H1 (cell line): ENCODE results near the gene FLT1. TPM values are rescaled to one million over a fixed set of nuclear protein-coding genes. Genes with fewer than 3 reads are reported as not detected.

Experiments
- CTCF ChIA-PET: fragments of 300-600 bp; sonication (Branson Sonifier 250); formaldehyde crosslinking; loops from one replicate; lab custom pipeline; 2021; ENCODE audit not compliant: partially characterized antibody; lab: Charles Lee
- POLR2A ChIA-PET: fragments of 300-600 bp; sonication (Branson Sonifier 250); formaldehyde crosslinking; loops from one replicate; lab custom pipeline; 2021; ENCODE audit warnings: inconsistent platforms; ENCODE audit not compliant: partially characterized antibody; lab: Charles Lee
- DNase-seq, 2 experiments: peaks; one replicate each; pipeline versions ENCODE4 v3.0.0 to v3.0.0-alpha.2; 2010 to 2022; ENCODE audit warnings: low spot score in 2 of 2, low read depth in 1 of 2, mixed read lengths in 1 of 2
- FAIRE-seq: peaks from 2 replicates; lab custom pipeline; 2011; peaks lifted over from hg19 to GRCh38; lab: Jason Lieb, UNC
- H2AFZ ChIP-seq: 2 replicates; pipeline ENCODE4 v1.8.1; 2012; ENCODE audit warnings: low read length, inconsistent platforms
- H2AK5ac ChIP-seq: 2 replicates; pipeline ENCODE4 v1.6.1; 2013; ENCODE audit warnings: low read depth, low read length
- H2BK120ac ChIP-seq: replicated peaks from 2 replicates; pipeline ENCODE3; 2013; ENCODE audit warnings: low read depth, low read length, inconsistent platforms
- H2BK12ac ChIP-seq: 2 replicates; pipeline ENCODE4 v1.6.1; 2013; ENCODE audit warnings: low read depth, low read length
- H2BK15ac ChIP-seq: 2 replicates; pipeline ENCODE4 v1.6.1; 2013; ENCODE audit warnings: low read length
- H2BK20ac ChIP-seq: 2 replicates; pipeline ENCODE4 v1.6.1; 2013; ENCODE audit warnings: low read length
- H2BK5ac ChIP-seq: 2 replicates; pipeline ENCODE4 v1.6.1; 2013; ENCODE audit warnings: low read depth, low read length
- H3K14ac ChIP-seq: 2 replicates; pipeline ENCODE4 v1.6.1; 2013; ENCODE audit warnings: inconsistent platforms; ENCODE audit not compliant: insufficient read length
- H3K18ac ChIP-seq: 2 replicates; pipeline ENCODE4 v1.6.1; 2013; ENCODE audit warnings: low read length; ENCODE audit errors: extremely low read depth
- H3K23ac ChIP-seq: 2 replicates; pipeline ENCODE4 v1.6.1; 2013; ENCODE audit warnings: inconsistent platforms; ENCODE audit not compliant: insufficient read length
- H3K23me2 ChIP-seq: 2 replicates; pipeline ENCODE4 v1.6.1; 2013; ENCODE audit warnings: low read depth, low read length
- H3K27ac ChIP-seq: 2 replicates; pipeline ENCODE4 v1.6.1; 2011; ENCODE audit warnings: low read depth, low read length, inconsistent platforms
- H3K27me3 ChIP-seq, 4 experiments: replicated peaks in 1 of 4; 1 replicate in 1 of 4; 2 replicates in 3 of 4; pipeline versions ENCODE4 v1.6.1 to v1.8.1; 2011 to 2013; ENCODE audit warnings: low read length in 3 of 4, mild to moderate bottlenecking in 3 of 4, inconsistent platforms in 2 of 4, mixed read lengths in 2 of 4, moderate library complexity in 1 of 4; ENCODE audit not compliant: control insufficient read depth in 3 of 4, insufficient read depth in 3 of 4; ENCODE audit errors: extremely low read depth in 1 of 4
- H3K36me3 ChIP-seq, 4 experiments: 2 replicates each; pipeline versions ENCODE4 v1.6.1 to v1.8.1; 2011 to 2013; ENCODE audit warnings: mild to moderate bottlenecking in 4 of 4, low read length in 3 of 4, moderate library complexity in 2 of 4, control low read depth in 1 of 4, inconsistent platforms in 1 of 4; ENCODE audit not compliant: insufficient read depth in 4 of 4, control insufficient read depth in 2 of 4
- H3K4ac ChIP-seq: replicated peaks from 2 replicates; pipeline ENCODE3; 2013; ENCODE audit warnings: low read length, low read depth, mixed read lengths, inconsistent platforms; ENCODE audit not compliant: insufficient read length
- H3K4me1 ChIP-seq, 4 experiments: replicated peaks in 1 of 4; 1 replicate in 1 of 4; 2 replicates in 3 of 4; pipeline versions ENCODE4 v1.6.1 to v1.8.1; 2011 to 2013; ENCODE audit warnings: low read length in 3 of 4, inconsistent platforms in 2 of 4, mixed read lengths in 1 of 4; ENCODE audit not compliant: insufficient read depth in 4 of 4, control insufficient read depth in 3 of 4
- H3K4me2 ChIP-seq, 2 experiments: 2 replicates each; pipeline versions ENCODE4 v1.6.1 to v1.8.1; 2011 to 2013; ENCODE audit warnings: low read depth in 2 of 2, low read length in 2 of 2, control low read depth in 1 of 2, inconsistent platforms in 1 of 2, mild to moderate bottlenecking in 1 of 2; ENCODE audit not compliant: insufficient read depth in 1 of 2
- H3K4me3 ChIP-seq, 4 experiments: fragments of 200-600, 300-600 bp in 1 of 4; sonication (generic), shearing (Covaris generic), sonication (Bioruptor Twin) in 1 of 4; 2 replicates each; pipeline versions ENCODE4 v1.5.1 to v1.8.1; 2011 to 2016; ENCODE audit warnings: low read length in 4 of 4, low read depth in 3 of 4, control low read depth in 2 of 4, inconsistent platforms in 2 of 4, mild to moderate bottlenecking in 2 of 4, mixed read lengths in 1 of 4, moderate library complexity in 1 of 4; ENCODE audit not compliant: insufficient read depth in 2 of 4; ENCODE audit errors: extremely low read depth in 1 of 4
- H3K56ac ChIP-seq: replicated peaks from 2 replicates; pipeline ENCODE3; 2013; ENCODE audit warnings: low read depth, mild to moderate bottlenecking, mixed read lengths, low read length, inconsistent platforms; ENCODE audit not compliant: insufficient read length
- H3K79me1 ChIP-seq: 2 replicates; pipeline ENCODE4 v1.6.1; 2013; ENCODE audit warnings: low read depth, low read length, control low read depth
- H3K79me2 ChIP-seq, 2 experiments: 2 replicates each; pipeline versions ENCODE4 v1.6.1 to v1.8.1; 2012 to 2013; ENCODE audit warnings: low read length in 2 of 2, mild to moderate bottlenecking in 2 of 2, inconsistent platforms in 1 of 2; ENCODE audit not compliant: insufficient read depth in 2 of 2, control insufficient read depth in 1 of 2
- H3K9ac ChIP-seq, 4 experiments: replicated peaks in 1 of 4; 1 replicate in 1 of 4; 2 replicates in 3 of 4; pipeline versions ENCODE4 v1.6.1 to v1.8.1; 2011 to 2013; ENCODE audit warnings: low read depth in 3 of 4, low read length in 3 of 4, control low read depth in 2 of 4, mild to moderate bottlenecking in 2 of 4, moderate library complexity in 2 of 4, inconsistent platforms in 1 of 4; ENCODE audit errors: extremely low read depth in 1 of 4
- H3K9me3 ChIP-seq, 2 experiments: 2 replicates each; pipeline versions ENCODE4 v1.6.1 to v1.8.1; 2012 to 2013; ENCODE audit warnings: mild to moderate bottlenecking in 2 of 2, moderate library complexity in 2 of 2, control low read depth in 1 of 2, inconsistent platforms in 1 of 2, low read depth in 1 of 2, low read length in 1 of 2, mixed read lengths in 1 of 2; ENCODE audit not compliant: insufficient read depth in 2 of 2
- H4K20me1 ChIP-seq, 2 experiments: replicated peaks in 1 of 2; 2 replicates each; pipeline versions ENCODE3 to v1.8.1; 2011 to 2013; ENCODE audit warnings: inconsistent platforms in 2 of 2, low read length in 2 of 2, mild to moderate bottlenecking in 1 of 2; ENCODE audit not compliant: insufficient read depth in 2 of 2, control insufficient read depth in 1 of 2
- H4K5ac ChIP-seq: 2 replicates; pipeline ENCODE4 v1.6.1; 2013; ENCODE audit warnings: low read length, low read depth, mixed read lengths, inconsistent platforms; ENCODE audit not compliant: insufficient read length
- H4K8ac ChIP-seq: 2 replicates; pipeline ENCODE4 v1.8.0; 2013; ENCODE audit warnings: mild to moderate bottlenecking, moderate library complexity, low read length, inconsistent platforms; ENCODE audit not compliant: insufficient read depth; ENCODE audit errors: extremely low read depth
- H4K91ac ChIP-seq: replicated peaks from 2 replicates; pipeline ENCODE3; 2013; ENCODE audit warnings: low read length, mixed read lengths, inconsistent platforms; ENCODE audit not compliant: insufficient read length
- BRCA1 ChIP-seq: IDR thresholded peaks from 2 replicates; pipeline ENCODE4 v1.6.1; 2012; ENCODE audit warnings: low read depth, low read length, improper control_type of control experiment
- CTCF ChIP-seq, 3 experiments: IDR thresholded peaks; 1 replicate in 2 of 3; 2 replicates in 1 of 3; pipeline versions ENCODE4 v1.5.1 to v1.6.1; 2011; ENCODE audit warnings: low read length in 3 of 3, mild to moderate bottlenecking in 3 of 3, inconsistent platforms in 2 of 3, low read depth in 1 of 3, moderate library complexity in 1 of 3; ENCODE audit not compliant: insufficient read depth in 1 of 3; ENCODE audit errors: control extremely low read depth in 1 of 3
- FOSL1 ChIP-seq: IDR thresholded peaks from 2 replicates; pipeline ENCODE4 v1.6.1; 2011; ENCODE audit warnings: mild to moderate bottlenecking, low read depth, low read length, moderate library complexity; ENCODE audit not compliant: insufficient read depth
- GABPA ChIP-seq: IDR thresholded peaks from 2 replicates; pipeline ENCODE4 v1.6.1; 2011; ENCODE audit warnings: mild to moderate bottlenecking, low read length, moderate library complexity, borderline replicate concordance; ENCODE audit not compliant: insufficient read depth
- KDM1A ChIP-seq: fragments of 200-600, 300-600 bp; sonication (generic); IDR thresholded peaks from 2 replicates; pipeline ENCODE4 v1.7.1; 2016; ENCODE audit warnings: mild to moderate bottlenecking, low read length, borderline replicate concordance
- SRF ChIP-seq: IDR thresholded peaks from 2 replicates; pipeline ENCODE4 v1.6.1; 2011; ENCODE audit warnings: mild to moderate bottlenecking, low read depth, low read length, moderate library complexity
- TAF1 ChIP-seq: IDR thresholded peaks from 2 replicates; pipeline ENCODE4 v1.6.1; 2011; ENCODE audit warnings: mild to moderate bottlenecking, low read depth, low read length
- WGBS, 2 experiments: shearing (Covaris generic) in 1 of 2; methylation state at CpG; one replicate each; pipeline versions ENCODE4 v1.1.6 to v1.1.7; 2013 to 2015; ENCODE audit warnings: low lambda C conversion rate in 2 of 2, mixed read lengths in 2 of 2, inconsistent platforms in 1 of 2, low coverage in 1 of 2, missing lambda C conversion rate in 1 of 2; ENCODE audit not compliant: insufficient replicate concordance in 2 of 2, insufficient coverage in 1 of 2, insufficient read length in 1 of 2; ENCODE audit errors: extremely low coverage in 1 of 2, missing lambda C conversion rate in 1 of 2; 5-methylcytosine and 5-hydroxymethylcytosine counted together
- polyA plus RNA-seq, 7 experiments: library from polyadenylated mRNA; depleted of rRNA in 3 of 7; stranded (reverse) in 5 of 7; unstranded in 2 of 7; fragments of >200 nt in 5 of 7; fragments of 200-250 nt in 2 of 7; gene quantifications; 1 replicate in 5 of 7; 2 replicates in 1 of 7; 4 replicates in 1 of 7; pipeline versions ENCODE4 v1.2.1 to v1.2.3, GENCODE V29; 2011 to 2013; ENCODE audit warnings: missing spikeins in 2 of 7, mixed read lengths in 2 of 7
- total RNA-seq: library from RNA; stranded (reverse); fragmentation: NEBNext Ultra II Directional; extraction: Animal tissue kit (Norgen Biotek cat#: 25700); gene quantifications from 2 replicates; pipeline ENCODE4 v1.2.1, GENCODE V29; 2021

FLT1 gene
- total and polyA plus RNA-seq, 2 of the 8 experiments (the other 6 are each of a cell fraction or from before 2014, with no cell fraction given) = 19.7 to 90.2 TPM

GRCh38 chr13:28328271-28328607, 166.7 kb downstream of the FLT1 start:
- Histone ChIP-seq H3K27me3 (no peaks in the 10 kb centered on the region), H2BK120ac (no peak overlapping the region), H2BK12ac (no peak overlapping the region), H3K4me1 (no peaks in the 10 kb centered on the region), H3K79me2 (no peaks in the 10 kb centered on the region), H3K4ac (no peak overlapping the region), H3K14ac (no peak overlapping the region), H3K27ac (no peak overlapping the region), H3K23me2 (no peaks in the 10 kb centered on the region), H3K18ac (0 out of 2 replicates have a peak overlapping the region, but pooled peaks have one; percentile 52), H3K79me1 (0 out of 2 replicates have a peak, but pooled peaks cover 2% of the 10 kb centered on the region), H4K20me1 (no peaks in the 10 kb centered on the region), H3K23ac (no peak overlapping the region), H4K8ac (peak overlapping the region; percentile 23; the same call in 1 of the 2 replicates), H3K4me3 (no peak overlapping the region), H3K4me2 (no peak overlapping the region), H3K56ac (no peak overlapping the region), H3K36me3 (peaks cover 0 to 12% (median 4%) of the 10 kb centered on the region in 4 experiments; a peak in 7 of 8 replicates), H2BK20ac (no peak overlapping the region), H4K5ac (no peak overlapping the region), H2BK5ac (no peak overlapping the region), H3K9ac (no peak overlapping the region), H3K9me3 (no peaks in the 10 kb centered on the region), H2BK15ac (no peak overlapping the region), H4K91ac (no peak overlapping the region), H2AK5ac (no peak overlapping the region), H2AFZ (no peak overlapping the region)
- FAIRE-seq (no peak), DNase-seq (no peak)
- ChIA-PET CTCF (interaction anchor here (1.1 to 2.3 kb wide), 5 partner anchors 8 to 309 kb away, joined by 3 to 6 read pairs (median 3); no protein-coding TSS in a partner anchor), POLR2A (no interaction called here)
- WGBS, 2 experiments = 94% methylated on average over 8 of the region's 8 CpGs; no CpG with 5 or more reads in 1 of the 2 experiments
- TF ChIP-seq GABPA (no peak), TAF1 (no peak), SRF (no peak), CTCF (IDR thresholded peaks at IDR 0.05; ENCODE audit: control extremely low read depth in 1 of 3, insufficient read depth in 1 of 3, low read depth in 1 of 3, low read length in 3 of 3) (no peak), BRCA1 (no peak), FOSL1 (no peak), KDM1A (no peak)
